ENCODE measurements around the gene CCDC192. TPM values are rescaled to one million over a fixed set of nuclear protein-coding genes. Genes with fewer than 3 reads are reported as not detected.

CCDC192 gene
- polyA plus RNA-seq, 3 donors = 1.1 to 1.2 (median 1.1) TPM

GRCh38 chr5:127957701-127958239, 254.6 kb downstream of the CCDC192 start:
- DNase-seq = no peak

- no peak for DNase-seq
Observed at GRCh38 chr5:127958421-127959011, 255.3 kb downstream of the CCDC192 start.

DNA sequence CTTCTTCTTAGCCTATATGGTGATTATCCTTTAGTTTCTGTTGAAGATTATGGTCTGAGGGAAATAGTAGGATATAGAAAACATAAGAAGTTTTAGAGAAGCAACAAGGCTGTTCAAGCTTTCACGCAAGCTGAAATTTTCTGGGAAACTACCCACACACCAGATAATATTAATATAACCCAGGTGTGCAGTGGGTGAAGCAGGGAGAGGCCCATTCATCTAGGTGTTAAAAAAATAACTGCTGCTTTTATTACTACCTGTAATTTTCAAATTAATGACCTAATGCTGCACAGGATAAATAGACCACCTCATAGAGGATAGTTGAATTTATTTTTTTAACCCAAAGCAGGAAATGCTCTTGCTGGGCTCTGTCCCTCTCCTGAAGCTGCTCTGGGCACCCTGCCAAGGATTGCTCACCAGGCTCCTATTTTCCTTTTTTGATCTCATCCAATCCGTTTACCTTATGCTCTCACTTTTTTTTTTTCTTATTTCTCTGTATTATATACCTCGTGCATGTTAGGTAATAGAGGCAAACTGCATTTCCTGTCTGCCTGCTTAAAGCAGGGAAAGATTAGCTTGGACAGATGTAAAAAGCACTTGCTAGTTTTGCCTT, 256.1 kb downstream of the CCDC192 start:
- DNase-seq = peak; percentile 43

- DNase-seq = no peak
Observed at GRCh38 chr5:127960270-127960691, 257.1 kb downstream of the CCDC192 start.

GRCh38 chr5:127961006-127961762, 258.0 kb downstream of the CCDC192 start:
- DNase-seq = no peak

GRCh38 chr5:127961763-127962145, 258.6 kb downstream of the CCDC192 start:
- DNase-seq = no peak

GRCh38 chr5:127962491-127962890, 259.3 kb downstream of the CCDC192 start:
- DNase-seq = no peak

- no peak for DNase-seq
Observed at GRCh38 chr5:127963233-127963632, 260.0 kb downstream of the CCDC192 start.

- DNase-seq = no peak
Observed at GRCh38 chr5:127963931-127964330, 260.7 kb downstream of the CCDC192 start.

GRCh38 chr5:127967323-127967982, 264.3 kb downstream of the CCDC192 start:
- no peak for DNase-seq

GRCh38 chr5:127967983-127968592, 264.9 kb downstream of the CCDC192 start:
- no peak for DNase-seq

DNA sequence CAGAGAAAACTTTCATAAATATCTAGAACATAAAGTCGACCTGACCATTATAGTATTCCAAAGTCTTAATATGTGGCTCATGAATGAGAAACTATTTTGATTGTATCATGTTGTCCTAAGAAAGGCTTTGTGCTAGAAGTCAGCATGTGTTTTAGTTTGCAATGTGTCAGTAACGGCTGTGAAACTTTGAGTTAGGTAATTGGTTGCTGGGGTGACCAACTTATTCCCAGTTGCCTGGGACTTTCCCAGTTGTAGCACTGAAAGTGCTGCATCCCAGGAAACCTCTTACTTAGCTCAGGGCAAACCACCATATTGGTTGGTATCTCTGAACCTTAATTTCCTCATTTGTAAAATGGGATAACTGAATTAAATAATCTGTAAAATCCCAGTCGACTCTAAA, 265.8 kb downstream of the CCDC192 start:
- no peak for DNase-seq

DNA sequence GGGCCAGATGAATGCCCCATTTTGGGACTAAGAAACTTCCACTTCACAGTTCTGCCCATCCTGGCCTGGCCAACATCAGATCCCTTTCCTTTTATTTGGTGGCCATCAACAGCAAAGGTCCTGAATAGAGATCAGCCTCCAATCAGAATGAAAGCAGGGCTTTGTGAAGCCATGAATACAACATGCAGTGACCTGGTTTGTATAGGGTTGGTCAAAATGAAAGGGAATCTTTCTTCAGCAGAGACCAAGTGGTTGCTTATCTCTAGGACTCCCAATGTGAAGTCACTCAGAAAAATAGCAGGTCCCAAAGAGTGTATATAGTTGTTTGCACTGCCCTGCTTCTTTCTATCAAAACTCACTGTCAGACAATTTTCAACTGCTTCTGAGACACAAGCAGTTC, 266.5 kb downstream of the CCDC192 start:
- no peak for DNase-seq

DNA sequence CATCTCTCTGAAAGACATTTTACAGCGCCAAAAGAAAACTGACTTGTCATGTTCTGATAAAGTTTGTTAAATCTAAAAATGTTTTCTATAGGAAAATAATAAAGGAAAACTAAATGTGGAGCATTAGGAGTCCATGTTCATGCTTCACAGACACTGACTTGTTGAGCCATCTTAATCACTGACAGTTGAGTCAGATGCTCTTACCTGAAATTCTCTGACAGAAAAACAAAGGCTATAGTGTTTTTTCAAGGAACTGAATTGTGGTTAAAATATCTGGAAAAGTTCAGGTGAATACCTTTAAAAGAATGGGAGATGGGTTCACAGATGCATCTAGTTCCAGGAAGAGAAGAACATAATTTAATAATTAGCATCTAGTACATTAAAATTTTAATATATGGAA, 266.9 kb downstream of the CCDC192 start:
- no peak for DNase-seq

DNA sequence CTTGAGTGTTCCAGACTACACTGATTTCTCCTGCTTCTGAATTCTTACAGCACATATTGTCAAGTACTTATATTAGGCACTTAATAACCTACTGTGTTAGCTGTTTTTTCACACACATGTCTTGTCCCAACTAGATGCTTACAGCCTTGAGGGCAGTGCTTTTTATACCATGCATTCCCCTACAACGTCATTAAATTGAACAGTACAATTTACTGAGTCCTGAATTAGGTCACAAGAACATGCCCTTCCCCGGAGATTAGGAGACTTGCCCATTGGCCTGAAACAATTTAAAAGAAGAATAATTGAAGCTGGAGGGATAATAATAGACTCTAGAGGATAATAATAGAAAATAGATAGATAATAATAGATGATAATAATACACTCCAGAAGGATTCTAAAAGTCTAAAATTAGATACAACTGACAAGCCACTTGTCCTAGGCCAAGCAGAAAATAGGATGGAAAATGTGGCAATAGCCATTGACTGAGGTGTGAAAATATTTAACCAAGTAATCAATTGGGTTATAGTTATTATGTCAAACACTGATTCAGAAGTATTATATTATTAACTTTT, 267.7 kb downstream of the CCDC192 start:
- DNase-seq = no peak

GRCh38 chr5:127975961-127976360, 272.8 kb downstream of the CCDC192 start:
- no peak for DNase-seq

DNA sequence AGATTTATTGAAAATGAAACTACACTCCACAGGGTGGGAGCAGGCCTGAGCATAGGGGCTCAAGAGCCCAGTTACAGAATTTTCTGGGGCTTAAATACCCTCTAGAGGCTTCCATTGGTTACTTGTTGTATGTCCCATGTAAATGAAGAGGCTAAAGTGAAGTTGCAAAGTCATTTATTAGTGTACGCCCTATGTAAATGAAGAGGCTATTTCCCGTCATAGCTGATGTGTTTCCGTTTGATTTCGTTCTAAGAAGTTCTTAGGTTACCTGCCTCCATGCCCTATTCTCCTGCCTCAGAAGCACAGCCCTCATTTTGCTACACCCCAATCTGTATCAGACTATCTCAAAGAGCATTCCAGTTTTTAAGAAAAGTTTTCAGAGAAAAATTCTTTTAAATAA, 273.3 kb downstream of the CCDC192 start:
- DNase-seq = no peak

GRCh38 chr5:127976991-127977717, 274.0 kb downstream of the CCDC192 start:
- no peak for DNase-seq

GRCh38 chr5:127978738-127979300, 275.6 kb downstream of the CCDC192 start:
- no peak for DNase-seq

DNA sequence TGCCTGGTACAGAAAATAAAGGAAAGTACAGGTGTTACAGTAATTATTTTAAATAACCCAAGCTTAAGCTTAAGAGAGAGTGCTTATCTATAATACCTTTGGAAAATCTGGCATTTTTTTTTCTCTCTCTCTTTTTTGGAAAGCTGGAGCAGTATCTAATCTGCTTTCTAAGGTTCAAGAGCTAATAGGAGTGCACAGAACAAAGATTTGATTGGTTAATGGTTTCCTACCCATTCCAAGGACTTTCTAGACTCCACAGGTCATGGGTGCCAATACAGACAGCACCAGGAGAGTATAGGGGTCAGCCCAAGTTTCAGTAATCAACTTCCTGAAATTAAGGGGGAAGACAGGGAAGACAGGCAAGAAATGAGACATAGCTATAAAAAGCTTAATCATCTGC, 276.3 kb downstream of the CCDC192 start:
- no peak for DNase-seq

DNA sequence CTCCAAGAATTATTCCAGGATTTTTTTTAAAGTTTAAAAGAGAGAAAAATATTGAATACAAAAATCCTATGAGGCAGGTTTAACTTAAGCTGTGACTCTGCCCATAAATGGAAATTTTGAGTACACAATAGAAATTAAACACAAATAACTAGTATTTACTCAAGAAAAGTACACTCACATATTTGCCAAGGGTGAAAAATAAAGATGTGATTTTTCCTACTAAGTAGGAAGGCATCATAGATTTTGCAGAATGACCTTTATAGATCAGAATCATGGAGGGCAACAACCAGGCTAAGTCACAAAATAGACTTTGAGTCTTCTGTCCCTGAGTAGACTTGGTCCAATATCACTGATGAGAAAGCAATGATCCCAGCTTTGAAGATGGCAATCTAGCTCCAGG, 277.7 kb downstream of the CCDC192 start:
- no peak for DNase-seq
